ENCODE measurements around the gene PDIA6. TPM values are rescaled to one million over a fixed set of nuclear protein-coding genes. Genes with fewer than 3 reads are reported as not detected.

The PDIA6 gene
- total RNA-seq = 404 and 449 TPM in 2 replicates

GRCh38 chr2:10812362-10813162, at the start of gene PDIA6:
TSS of gene PDIA6 (minus strand) at chr2:10812785. CDS start at chr2:10812696, 89 bp downstream.

Other genes starting within 250 kb of the PDIA6 start
- gene NOL10, start 122.8 kb downstream of the PDIA6 start, total RNA-seq = 25.2 and 32.0 TPM in 2 replicates
- gene ATP6V1C2, start 91.2 kb downstream of the PDIA6 start, total RNA-seq = not detected in 2 replicates
- gene KCNF1, start 99.1 kb upstream of the PDIA6 start, total RNA-seq = under 0.01 TPM in 1 of 2 replicates, not detected in the other